ENCODE measurements around the gene GPR132. TPM values are rescaled to one million over a fixed set of nuclear protein-coding genes. Genes with fewer than 3 reads are reported as not detected.

The GPR132 gene
- total and polyA plus RNA-seq, 2 of the 13 experiments (the other 11 are each of a cell fraction or from before 2014, with no cell fraction given): not detected

GRCh38 chr14:105100910-105101309 lies 35.7 kb upstream of the GPR132 start:
- H3K4me1 ChIP-seq (ENCODE audit: insufficient read depth, low read length): no peaks in the 10 kb centered on the region
- ATAC-seq: no peak
- 24% methylated on average over 3 of the region's 4 CpGs for WGBS (ENCODE audit: low lambda C conversion rate)
- H3K4me3 ChIP-seq (replicated peaks in 1 of 3; ENCODE audit: insufficient read depth in 1 of 3, low read depth in 2 of 3, low read length in 3 of 3): no peak overlapping the region
- FAIRE-seq: no peak
- ChIA-PET CTCF (ENCODE audit: low intra/inter-chr PET ratio, low total read pairs) (no interaction called here), POLR2A (no interaction called here)
- intact Hi-C loops (cut with micrococcal nuclease; ENCODE audit: unreplicated experiment) (no loop called here), in situ Hi-C loops (cut with HindIII; ENCODE audit: extremely low pct_ligation_motif_present, low pct_unique_long_range_greater_than_20kb) (no loop called here)
- no peak overlapping the region for H2AFZ ChIP-seq (ENCODE audit: low read length)
- no TSS peak for BruUV-seq (replicated peaks)
- H3K9ac ChIP-seq (ENCODE audit: insufficient read depth, low read depth, low read length): no peak overlapping the region
- DNase-seq (ENCODE audit: low spot score): no peak
- peaks cover 3% of the 10 kb centered on the region; the same call in 1 of the 2 replicates for H3K9me3 ChIP-seq (ENCODE audit: low read length)
- no peak overlapping the region for H3K4me2 ChIP-seq (ENCODE audit: low read depth, low read length)
- H3K27me3 ChIP-seq (ENCODE audit: control insufficient read depth in 1 of 2, insufficient read depth in 2 of 2, low read length in 2 of 2): peaks cover 4 to 45% of the 10 kb centered on the region in 2 experiments; a peak in 4 of 5 replicates
- no peaks in the 10 kb centered on the region for H3K36me3 ChIP-seq (replicated peaks in 1 of 2; ENCODE audit: control insufficient read depth in 1 of 2, insufficient read depth in 2 of 2, low read length in 2 of 2)
- no peaks in the 10 kb centered on the region for H3K79me2 ChIP-seq (ENCODE audit: insufficient read depth, low read length)
- no peak overlapping the region for H3K27ac ChIP-seq (ENCODE audit: extremely low read length, insufficient read depth, low read length)
- H4K20me1 ChIP-seq (ENCODE audit: insufficient read depth, low read length): no peaks in the 10 kb centered on the region
- TF ChIP-seq ZNF12 (CRISPR knock-in tag; IDR thresholded peaks at IDR 0.05) (no peak), ZNF407 (CRISPR knock-in tag; IDR thresholded peaks at IDR 0.05; ENCODE audit: not compliant biosample characterization) (no peak), ZNF720 (CRISPR knock-in tag; IDR thresholded peaks at IDR 0.05) (no peak), ZNF280D (CRISPR knock-in tag; IDR thresholded peaks at IDR 0.05) (no peak), RFX5 (IDR thresholded peaks at IDR 0.05; ENCODE audit: low read depth, low read length) (no peak), ATRX (CRISPR knock-in tag; IDR thresholded peaks at IDR 0.05; ENCODE audit: borderline replicate concordance) (no peak), ZBTB42 (CRISPR knock-in tag; IDR thresholded peaks at IDR 0.05) (no peak), TMF1 (CRISPR knock-in tag; IDR thresholded peaks at IDR 0.05; ENCODE audit: low read depth) (no peak), NONO (IDR thresholded peaks at IDR 0.05) (no peak), NONO (CRISPR knock-in tag; conservative IDR thresholded peaks at IDR 0.05) (no peak), KLF6 (CRISPR knock-in tag; IDR thresholded peaks at IDR 0.05) (no peak), ZNF740 (CRISPR knock-in tag; IDR thresholded peaks at IDR 0.05) (no peak), ZNF790 (CRISPR knock-in tag; IDR thresholded peaks at IDR 0.05; ENCODE audit: borderline replicate concordance) (no peak)

All from HepG2 (cell line).